Liver (tissue), 9 donors: ENCODE measurements around the gene IL20. TPM values are rescaled to one million over a fixed set of nuclear protein-coding genes. Genes with fewer than 3 reads are reported as not detected.

ENCODE experiments used
- DNase-seq: peaks from one replicate; pipeline ENCODE4 v3.0.0-alpha.2; 2017; ENCODE audit warnings: low spot score
- H3K27ac ChIP-seq, 2 donors: one replicate each; pipeline ENCODE4 v1.7.0; 2013; ENCODE audit warnings: inconsistent platforms in 2 of 2, low read length in 2 of 2, control low read depth in 1 of 2, low read depth in 1 of 2, mild to moderate bottlenecking in 1 of 2
- H3K27me3 ChIP-seq, 4 donors: one replicate each; pipeline versions ENCODE4 v1.6.1 to v1.7.0; 2013; ENCODE audit warnings: low read length in 3 of 4, inconsistent platforms in 1 of 4, mild to moderate bottlenecking in 1 of 4, moderate library complexity in 1 of 4; ENCODE audit not compliant: control insufficient read depth in 4 of 4, insufficient read depth in 4 of 4
- H3K36me3 ChIP-seq, 4 donors: one replicate each; pipeline versions ENCODE4 v1.6.1 to v1.7.0; 2013; ENCODE audit warnings: low read length in 3 of 4, mild to moderate bottlenecking in 3 of 4, low read depth in 1 of 4, moderate library complexity in 1 of 4; ENCODE audit not compliant: control insufficient read depth in 4 of 4, insufficient read depth in 3 of 4
- H3K4me1 ChIP-seq, 4 donors: one replicate each; pipeline versions ENCODE4 v1.6.1 to v1.7.0; 2013; ENCODE audit warnings: low read length in 3 of 4, mild to moderate bottlenecking in 3 of 4, moderate library complexity in 1 of 4; ENCODE audit not compliant: control insufficient read depth in 4 of 4, insufficient read depth in 4 of 4
- H3K4me3 ChIP-seq, 3 donors: one replicate each; pipeline versions ENCODE4 v1.6.1 to v1.7.0; 2013; ENCODE audit warnings: low read length in 3 of 3, control low read depth in 1 of 3, low read depth in 1 of 3, mild to moderate bottlenecking in 1 of 3
- H3K9ac ChIP-seq, 2 donors: one replicate each; pipeline ENCODE4 v1.7.0; 2013; ENCODE audit warnings: low read length in 2 of 2, mild to moderate bottlenecking in 2 of 2, moderate library complexity in 2 of 2, control low read depth in 1 of 2, low read depth in 1 of 2
- H3K9me3 ChIP-seq, 4 donors: one replicate each; pipeline versions ENCODE4 v1.6.1 to v1.7.0; 2013; ENCODE audit warnings: low read length in 3 of 4; ENCODE audit not compliant: control insufficient read depth in 4 of 4
- CTCF ChIP-seq: fragments of 150-350 bp; IDR thresholded peaks from 2 replicates; pipeline ENCODE4 v1.5.1; 2017; ENCODE audit warnings: improper control_type of control experiment, low read depth, low read length; ENCODE audit not compliant: missing input control
- EGR1 ChIP-seq, 2 donors: IDR thresholded peaks; 2 replicates each; pipeline ENCODE4 v1.6.1; 2016 to 2018; ENCODE audit warnings: antibody characterized with exemption in 2 of 2, low read depth in 2 of 2
- FOXA1 ChIP-seq: IDR thresholded peaks from 2 replicates; pipeline ENCODE4 v1.6.1; 2016; ENCODE audit warnings: antibody characterized with exemption
- FOXA2 ChIP-seq: IDR thresholded peaks from 2 replicates; pipeline ENCODE4 v1.6.1; 2016; ENCODE audit warnings: antibody characterized with exemption
- GABPA ChIP-seq, 2 donors: IDR thresholded peaks in 1 of 2; conservative IDR thresholded peaks in 1 of 2; 2 replicates each; pipeline ENCODE4 v1.6.1; 2016; ENCODE audit warnings: antibody characterized with exemption in 2 of 2, mild to moderate bottlenecking in 1 of 2, moderate library complexity in 1 of 2
- HNF4G ChIP-seq: IDR thresholded peaks from 2 replicates; pipeline ENCODE4 v1.6.1; 2016; ENCODE audit warnings: antibody characterized with exemption
- JUND ChIP-seq, 2 donors: IDR thresholded peaks; 2 replicates each; pipeline ENCODE4 v1.6.1; 2016; ENCODE audit warnings: antibody characterized with exemption in 2 of 2
- MAX ChIP-seq: IDR thresholded peaks from 2 replicates; pipeline ENCODE4 v1.6.1; 2016; ENCODE audit warnings: antibody characterized with exemption
- NR2F2 ChIP-seq: IDR thresholded peaks from 2 replicates; pipeline ENCODE4 v1.6.1; 2016; ENCODE audit warnings: antibody characterized with exemption
- RAD21 ChIP-seq, 2 donors: IDR thresholded peaks; 2 replicates each; pipeline ENCODE4 v1.6.1; 2016; ENCODE audit warnings: antibody characterized with exemption in 2 of 2, mild to moderate bottlenecking in 2 of 2
- SP1 ChIP-seq: IDR thresholded peaks from 2 replicates; pipeline ENCODE4 v1.6.1; 2018; ENCODE audit warnings: antibody characterized with exemption, mild to moderate bottlenecking
- TAF1 ChIP-seq: conservative IDR thresholded peaks from 2 replicates; pipeline ENCODE4 v1.6.1; 2016; ENCODE audit warnings: antibody characterized with exemption, mild to moderate bottlenecking
- YY1 ChIP-seq: IDR thresholded peaks from 2 replicates; pipeline ENCODE4 v1.6.1; 2016; ENCODE audit warnings: antibody characterized with exemption, mild to moderate bottlenecking
- WGBS: extraction: QIAGEN DNeasy Blood & Tissue Kit; methylation state at CpG from one replicate; pipeline ENCODE4 v1.1.7; 2013; 5-methylcytosine and 5-hydroxymethylcytosine counted together
- polyA plus RNA-seq, 2 donors: library from polyadenylated mRNA; stranded (reverse) in 1 of 2; unstranded in 1 of 2; fragments of 200-250 nt in 1 of 2; fragments of >200 nt in 1 of 2; fragmentation: Nextera tagmentation in 1 of 2; extraction: Ambion mirVana in 1 of 2; gene quantifications; one replicate each; pipeline versions ENCODE4 v1.2.1 to v1.2.3, GENCODE V29; 2013 to 2015
- total RNA-seq, 2 donors: library from RNA; depleted of rRNA; stranded (reverse); fragments of >200 nt; gene quantifications; one replicate each; pipeline ENCODE4 v1.2.3, GENCODE V29; 2014
- TF ChIP-seq, protein P1 (sequence below): IDR thresholded peaks from 2 replicates; pipeline ENCODE4 v1.6.1; 2016; ENCODE audit warnings: antibody characterized with exemption, mild to moderate bottlenecking
- TF ChIP-seq, protein P2 (sequence below): IDR thresholded peaks from 2 replicates; pipeline ENCODE4 v1.6.1; 2016; ENCODE audit warnings: antibody characterized with exemption
- donor health status: healthy.
- donor health status: healthy.
- donor health status: healthy.
- donor health status: healthy.
- donor health status: healthy.

Gene IL20
- total and polyA plus RNA-seq, 4 donors = 0.17 TPM; not detected in 3

- DNase-seq = no peak
- H3K9ac ChIP-seq = no peak overlapping the region
- no peak overlapping the region for H3K4me3 ChIP-seq
- no peaks in the 10 kb centered on the region for H3K27me3 ChIP-seq
- peaks cover 0 to 14% (median 13%) of the 10 kb centered on the region in 4 donors for H3K4me1 ChIP-seq
- H3K9me3 ChIP-seq = no peaks in the 10 kb centered on the region
- TF ChIP-seq MAX = no peak
- TF ChIP-seq RAD21 (IDR thresholded peaks at IDR 0.05) = no peak
- no peak for TF ChIP-seq YY1
- TF ChIP-seq, protein P1, sequence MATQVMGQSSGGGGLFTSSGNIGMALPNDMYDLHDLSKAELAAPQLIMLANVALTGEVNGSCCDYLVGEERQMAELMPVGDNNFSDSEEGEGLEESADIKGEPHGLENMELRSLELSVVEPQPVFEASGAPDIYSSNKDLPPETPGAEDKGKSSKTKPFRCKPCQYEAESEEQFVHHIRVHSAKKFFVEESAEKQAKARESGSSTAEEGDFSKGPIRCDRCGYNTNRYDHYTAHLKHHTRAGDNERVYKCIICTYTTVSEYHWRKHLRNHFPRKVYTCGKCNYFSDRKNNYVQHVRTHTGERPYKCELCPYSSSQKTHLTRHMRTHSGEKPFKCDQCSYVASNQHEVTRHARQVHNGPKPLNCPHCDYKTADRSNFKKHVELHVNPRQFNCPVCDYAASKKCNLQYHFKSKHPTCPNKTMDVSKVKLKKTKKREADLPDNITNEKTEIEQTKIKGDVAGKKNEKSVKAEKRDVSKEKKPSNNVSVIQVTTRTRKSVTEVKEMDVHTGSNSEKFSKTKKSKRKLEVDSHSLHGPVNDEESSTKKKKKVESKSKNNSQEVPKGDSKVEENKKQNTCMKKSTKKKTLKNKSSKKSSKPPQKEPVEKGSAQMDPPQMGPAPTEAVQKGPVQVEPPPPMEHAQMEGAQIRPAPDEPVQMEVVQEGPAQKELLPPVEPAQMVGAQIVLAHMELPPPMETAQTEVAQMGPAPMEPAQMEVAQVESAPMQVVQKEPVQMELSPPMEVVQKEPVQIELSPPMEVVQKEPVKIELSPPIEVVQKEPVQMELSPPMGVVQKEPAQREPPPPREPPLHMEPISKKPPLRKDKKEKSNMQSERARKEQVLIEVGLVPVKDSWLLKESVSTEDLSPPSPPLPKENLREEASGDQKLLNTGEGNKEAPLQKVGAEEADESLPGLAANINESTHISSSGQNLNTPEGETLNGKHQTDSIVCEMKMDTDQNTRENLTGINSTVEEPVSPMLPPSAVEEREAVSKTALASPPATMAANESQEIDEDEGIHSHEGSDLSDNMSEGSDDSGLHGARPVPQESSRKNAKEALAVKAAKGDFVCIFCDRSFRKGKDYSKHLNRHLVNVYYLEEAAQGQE = no peak
- TF ChIP-seq SP1 = no peak
- no peak for TF ChIP-seq FOXA2
- TF ChIP-seq HNF4G = no peak
- no peak for TF ChIP-seq CTCF
- no peak for TF ChIP-seq TAF1
- TF ChIP-seq JUND (IDR thresholded peaks at IDR 0.05) = no peak
- TF ChIP-seq EGR1 (IDR thresholded peaks at IDR 0.05; ENCODE audit: low read depth in 2 of 2) = no peak
- TF ChIP-seq GABPA (IDR thresholded peaks at IDR 0.05 in 1 of 2, conservative IDR thresholded peaks at IDR 0.05 in 1 of 2) = no peak
- TF ChIP-seq, protein P2, sequence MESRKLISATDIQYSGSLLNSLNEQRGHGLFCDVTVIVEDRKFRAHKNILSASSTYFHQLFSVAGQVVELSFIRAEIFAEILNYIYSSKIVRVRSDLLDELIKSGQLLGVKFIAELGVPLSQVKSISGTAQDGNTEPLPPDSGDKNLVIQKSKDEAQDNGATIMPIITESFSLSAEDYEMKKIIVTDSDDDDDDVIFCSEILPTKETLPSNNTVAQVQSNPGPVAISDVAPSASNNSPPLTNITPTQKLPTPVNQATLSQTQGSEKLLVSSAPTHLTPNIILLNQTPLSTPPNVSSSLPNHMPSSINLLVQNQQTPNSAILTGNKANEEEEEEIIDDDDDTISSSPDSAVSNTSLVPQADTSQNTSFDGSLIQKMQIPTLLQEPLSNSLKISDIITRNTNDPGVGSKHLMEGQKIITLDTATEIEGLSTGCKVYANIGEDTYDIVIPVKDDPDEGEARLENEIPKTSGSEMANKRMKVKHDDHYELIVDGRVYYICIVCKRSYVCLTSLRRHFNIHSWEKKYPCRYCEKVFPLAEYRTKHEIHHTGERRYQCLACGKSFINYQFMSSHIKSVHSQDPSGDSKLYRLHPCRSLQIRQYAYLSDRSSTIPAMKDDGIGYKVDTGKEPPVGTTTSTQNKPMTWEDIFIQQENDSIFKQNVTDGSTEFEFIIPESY = no peak
- TF ChIP-seq NR2F2 = no peak
- no peak for TF ChIP-seq FOXA1
- 83% methylated on average over 4 of the region's 4 CpGs for WGBS
- no peak overlapping the region for H3K27ac ChIP-seq
- no peaks in the 10 kb centered on the region for H3K36me3 ChIP-seq
Measured at GRCh38 chr1:206905295-206906164, 40.1 kb downstream of the IL20 start.
